HuH-7.5 (cell line): ENCODE data around the gene SPSB3.
"Not testable (repeated sequence)": the region's sequence is repeated elsewhere in the genome, so short reads cannot be mapped to it uniquely, and the experiment has no call there.

Source experiments
- DNase-seq: peaks from one replicate; pipeline ENCODE4 v3.0.0; 2011; ENCODE audit warnings: low spot score

SPSB3 gene

GRCh38 chr16:1816396-1817275, 34.3 kb upstream of the SPSB3 start:
- DNase-seq, result no peak

GRCh38 chr16:1815461-1815860, 33.1 kb upstream of the SPSB3 start:
- DNase-seq, result no peak

GRCh38 chr16:1812732-1813163, 30.4 kb upstream of the SPSB3 start:
- peak; percentile 63 for DNase-seq

DNA sequence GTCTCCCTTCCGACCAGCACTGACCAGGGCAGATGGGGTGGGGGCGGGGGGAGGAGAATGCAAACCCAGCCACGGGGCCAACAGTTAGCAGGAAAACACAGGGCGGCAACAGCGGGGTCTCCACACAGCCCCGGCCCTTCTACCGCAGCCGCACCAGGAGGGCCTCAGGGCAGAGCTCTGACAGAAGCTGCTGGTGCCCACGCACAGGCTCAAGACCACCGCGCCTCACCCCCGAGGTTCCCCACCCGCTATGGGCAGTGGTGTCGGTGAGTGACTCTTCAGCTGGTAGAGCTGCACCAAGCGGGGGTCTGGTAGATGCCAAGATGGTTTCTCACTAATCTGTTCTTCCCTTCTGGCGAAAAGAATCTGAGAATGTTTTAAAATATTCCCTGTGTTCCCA, 28.2 kb upstream of the SPSB3 start:
- no peak for DNase-seq

DNA sequence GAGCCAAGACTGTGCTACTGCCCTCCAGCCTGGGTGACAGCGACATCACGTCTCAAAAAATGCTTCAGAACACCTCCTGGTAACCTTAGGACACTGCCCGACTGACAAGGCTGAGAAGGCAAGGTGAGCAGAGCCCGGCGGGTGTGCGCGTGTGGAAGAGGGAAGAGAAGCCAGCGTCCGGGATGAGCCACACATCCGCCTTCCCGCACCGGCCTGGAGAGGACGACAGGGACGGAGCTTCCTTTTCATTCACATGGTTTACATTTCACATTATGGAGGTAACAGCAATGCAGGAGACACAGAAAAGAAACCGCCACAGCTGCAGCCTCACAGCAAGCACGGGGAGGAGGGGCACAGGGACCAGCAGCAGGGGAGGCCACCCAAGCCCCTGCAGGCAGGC, 27.7 kb upstream of the SPSB3 start:
- DNase-seq, result no peak

- no peak for DNase-seq
Observed at GRCh38 chr16:1809281-1809801, 27.0 kb upstream of the SPSB3 start.

DNA sequence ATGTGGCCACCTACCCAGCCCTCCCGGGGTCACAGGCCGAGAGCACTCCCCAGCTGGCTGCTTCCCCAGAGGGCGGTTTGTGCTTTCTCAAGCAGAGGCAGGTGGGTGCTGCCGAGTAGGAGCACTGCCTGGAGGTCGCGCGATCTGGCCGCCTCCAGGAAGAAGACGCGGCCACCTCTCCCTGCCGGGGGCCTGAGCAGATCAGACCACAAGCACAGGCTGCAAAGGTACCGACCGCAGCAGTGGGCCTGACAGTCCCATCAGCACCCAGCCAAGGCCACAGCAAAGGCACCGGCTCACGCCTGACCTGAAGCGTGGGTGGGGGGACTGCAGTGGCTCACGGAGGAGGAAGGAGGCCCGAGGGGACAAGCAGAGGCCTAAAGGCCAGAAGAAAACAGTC, 26.3 kb upstream of the SPSB3 start:
- no peak for DNase-seq

GRCh38 chr16:1807626-1808025, 25.3 kb upstream of the SPSB3 start:
- no peak for DNase-seq

- no peak for DNase-seq
Observed at GRCh38 chr16:1800701-1801100, 18.3 kb upstream of the SPSB3 start.

GRCh38 chr16:1799263-1799662, 16.9 kb upstream of the SPSB3 start:
- not testable (repeated sequence) for DNase-seq

GRCh38 chr16:1794908-1795666, 12.7 kb upstream of the SPSB3 start:
- no peak for DNase-seq

DNA sequence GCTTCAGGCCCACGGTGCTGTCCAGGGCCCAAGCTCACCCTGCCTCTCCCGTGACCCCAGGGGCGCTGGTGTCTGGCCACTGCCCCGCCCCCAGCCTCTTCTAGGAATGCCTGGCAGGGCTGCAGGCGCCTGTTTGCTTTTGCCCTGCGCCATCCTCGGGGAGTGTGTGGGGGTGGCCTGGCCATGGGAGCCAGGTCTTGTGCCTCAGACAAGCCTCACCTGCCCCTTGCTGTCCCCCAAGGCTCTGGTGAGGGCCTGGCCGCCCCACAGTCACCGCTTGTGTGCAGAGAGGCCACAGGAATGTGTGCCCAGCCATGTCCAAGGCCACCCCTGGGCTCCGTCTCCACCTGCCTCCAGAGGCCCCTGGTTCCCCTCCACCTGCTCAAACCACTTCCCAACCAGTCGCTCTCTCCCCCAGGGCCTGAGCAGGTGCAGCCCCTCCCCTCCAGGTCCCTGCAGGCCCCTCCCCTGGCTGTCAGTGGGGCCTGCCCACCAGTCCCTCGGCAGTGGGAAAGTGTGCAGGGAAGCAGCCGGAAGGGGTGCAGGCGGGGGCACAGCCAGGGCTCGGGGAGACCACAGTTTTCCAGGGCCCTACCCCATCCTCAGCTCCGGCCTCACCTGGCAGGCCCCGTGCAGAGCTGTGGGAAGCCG, 12.0 kb upstream of the SPSB3 start:
- no peak for DNase-seq

- DNase-seq, result no peak
Observed at GRCh38 chr16:1793578-1794220, 11.3 kb upstream of the SPSB3 start, which contains the start of gene IGFALS. Gene IGFALS (minus strand): TSS chr16:1793705. CDS start chr16:1793652, 53 bp downstream.

DNA sequence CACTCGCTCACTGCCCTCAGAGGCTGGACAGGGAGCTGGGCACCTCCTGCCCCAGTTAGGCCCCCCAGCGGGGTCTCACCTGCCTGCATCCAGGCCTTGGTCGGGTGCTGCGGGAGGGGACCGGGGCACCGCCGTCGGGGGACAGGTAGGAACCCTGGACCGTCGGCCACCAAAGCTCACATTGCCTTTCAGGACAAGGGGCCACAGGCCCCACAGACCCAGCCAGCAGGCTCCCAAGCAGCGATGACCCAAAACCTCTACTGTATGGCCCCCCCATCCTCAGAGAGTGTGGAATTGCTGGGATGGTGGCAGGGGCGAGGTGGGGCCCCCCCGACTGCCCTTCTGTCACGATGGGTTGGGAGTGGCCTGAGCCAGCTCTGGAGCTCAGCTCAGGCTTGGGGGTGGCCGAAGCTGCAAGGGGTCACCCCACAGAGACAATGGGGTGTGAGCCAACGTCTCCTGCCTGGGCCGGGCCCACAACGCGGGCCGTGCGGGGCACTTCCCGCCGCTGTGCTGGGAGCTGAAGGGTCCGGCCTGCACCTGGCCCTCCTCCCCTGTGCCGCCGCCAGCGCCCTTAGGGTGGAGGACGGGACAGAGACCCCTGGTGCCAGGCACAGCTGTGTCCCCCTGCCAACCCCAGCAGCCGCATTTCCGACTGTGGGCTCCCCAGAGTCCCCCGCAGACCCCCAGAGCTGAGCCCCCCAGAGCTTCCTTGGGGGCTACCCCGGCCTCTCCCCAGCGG, 10.6 kb upstream of the SPSB3 start:
- no peak for DNase-seq

- no peak for DNase-seq
Observed at GRCh38 chr16:1791943-1792812, 9.8 kb upstream of the SPSB3 start.

GRCh38 chr16:1791256-1791942, 9.0 kb upstream of the SPSB3 start:
- no peak for DNase-seq

- DNase-seq, result no peak
Observed at GRCh38 chr16:1790611-1791255, 8.4 kb upstream of the SPSB3 start.

DNA sequence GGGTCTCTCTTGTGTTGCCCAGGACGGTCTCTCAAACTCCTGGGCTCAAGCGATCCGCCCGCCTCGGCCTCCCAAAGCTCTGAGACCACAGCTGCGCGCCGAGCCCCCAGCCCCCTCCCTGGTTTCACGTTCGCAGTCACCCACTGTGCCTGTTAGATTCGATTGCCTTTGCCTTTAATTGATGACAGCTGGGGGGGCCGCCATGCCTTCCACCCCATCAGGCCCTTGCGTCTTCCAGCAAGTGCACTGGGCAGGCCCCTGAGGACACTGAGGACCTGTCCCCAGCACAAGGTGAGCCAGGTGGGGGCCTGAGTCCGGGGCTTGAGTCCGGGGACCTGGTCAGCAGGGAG, 7.9 kb upstream of the SPSB3 start:
- DNase-seq, result no peak

GRCh38 chr16:1789643-1790045, 7.3 kb upstream of the SPSB3 start:
- DNase-seq, result no peak
